Left forelimb (tissue), 1 donor: ENCODE results near the gene TTC8.

Source experiments
- DNase-seq: peaks from one replicate; pipeline ENCODE4 v3.0.0-alpha.2; 2018; ENCODE audit warnings: low spot score

The TTC8 gene

DNA sequence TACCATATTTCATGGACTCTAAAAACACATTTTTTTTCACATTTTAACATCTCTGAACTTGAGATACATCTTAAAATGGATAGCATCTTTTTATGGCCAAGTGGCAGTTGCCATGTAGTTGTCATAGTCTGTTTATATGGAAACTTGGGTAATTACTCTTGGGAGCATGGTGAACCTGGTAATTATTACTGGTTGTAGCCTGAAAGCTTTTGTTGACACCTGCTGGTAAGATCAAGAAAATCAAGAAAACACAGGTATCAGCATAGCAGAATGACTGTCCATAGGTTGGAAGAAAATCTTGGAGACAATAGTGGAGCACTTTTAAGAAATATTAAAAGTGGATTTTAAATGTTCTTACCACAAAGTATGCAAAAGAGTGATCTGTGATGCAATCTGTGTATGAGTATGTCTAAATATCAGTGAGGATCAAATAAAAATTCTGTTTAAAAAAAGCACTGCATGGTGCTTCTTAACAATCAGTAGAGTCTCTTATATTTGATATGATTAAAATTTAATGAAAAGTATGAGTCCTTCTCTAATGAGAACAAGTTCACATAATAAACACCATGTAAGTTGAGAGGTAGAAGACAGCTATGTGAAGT lies 44.2 kb downstream of the TTC8 start:
- DNase-seq = no peak

GRCh38 chr14:88870777-88871176 lies 46.3 kb downstream of the TTC8 start:
- no peak for DNase-seq

DNA sequence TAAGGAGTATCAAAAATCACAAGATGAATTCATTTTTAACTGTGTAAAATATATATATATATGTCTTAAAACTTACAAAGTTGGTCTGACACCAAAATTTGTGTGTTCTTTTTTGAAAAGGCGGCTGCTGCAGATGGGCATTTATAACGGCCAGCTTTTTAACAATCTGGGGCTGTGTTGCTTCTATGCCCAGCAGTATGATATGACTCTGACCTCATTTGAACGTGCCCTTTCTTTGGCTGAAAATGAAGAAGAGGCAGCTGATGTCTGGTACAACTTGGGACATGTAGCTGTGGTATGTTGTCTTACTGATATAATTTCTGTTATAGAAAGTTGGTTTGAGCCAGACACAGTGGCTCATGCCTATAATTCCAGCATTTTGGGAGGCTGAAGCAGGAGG lies 47.0 kb downstream of the TTC8 start:
- no peak for DNase-seq

GRCh38 chr14:88872976-88873375 lies 48.5 kb downstream of the TTC8 start:
- no peak for DNase-seq

DNA sequence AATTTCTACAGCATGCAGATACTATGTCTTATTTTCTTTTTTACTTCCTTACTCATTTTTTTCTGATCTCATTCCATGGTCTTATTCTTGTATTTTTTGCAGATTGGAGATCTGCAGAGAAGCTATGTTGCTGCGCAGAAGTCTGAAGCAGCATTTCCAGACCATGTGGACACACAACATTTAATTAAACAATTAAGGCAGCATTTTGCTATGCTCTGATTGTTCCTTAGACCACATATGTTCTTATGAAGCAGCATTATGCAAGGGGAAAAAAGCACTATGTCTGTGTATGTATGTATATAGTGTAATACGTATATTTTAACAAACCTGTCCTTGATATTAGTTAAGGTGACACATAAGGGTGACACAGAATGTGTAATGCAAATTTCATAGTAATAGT lies 52.7 kb downstream of the TTC8 start:
- DNase-seq = no peak

DNA sequence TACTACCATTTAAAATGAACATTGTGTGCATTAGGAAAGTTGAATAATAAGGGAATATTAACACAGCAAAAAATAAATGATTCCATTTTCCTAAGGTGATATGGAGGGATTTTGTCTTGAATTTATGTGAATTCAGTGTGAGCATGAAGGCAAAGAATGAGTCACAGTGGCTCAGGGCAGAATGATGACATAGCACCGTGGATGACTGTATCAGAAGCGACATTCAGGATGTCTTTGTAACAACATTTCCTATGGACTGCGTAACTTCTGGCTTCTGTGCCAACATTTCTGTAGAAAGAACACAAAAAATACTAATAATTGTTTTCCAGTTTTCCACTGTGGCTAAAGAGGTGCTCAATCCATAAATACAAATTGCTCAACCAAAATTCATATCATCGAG lies 54.6 kb downstream of the TTC8 start:
- DNase-seq = no peak

DNA sequence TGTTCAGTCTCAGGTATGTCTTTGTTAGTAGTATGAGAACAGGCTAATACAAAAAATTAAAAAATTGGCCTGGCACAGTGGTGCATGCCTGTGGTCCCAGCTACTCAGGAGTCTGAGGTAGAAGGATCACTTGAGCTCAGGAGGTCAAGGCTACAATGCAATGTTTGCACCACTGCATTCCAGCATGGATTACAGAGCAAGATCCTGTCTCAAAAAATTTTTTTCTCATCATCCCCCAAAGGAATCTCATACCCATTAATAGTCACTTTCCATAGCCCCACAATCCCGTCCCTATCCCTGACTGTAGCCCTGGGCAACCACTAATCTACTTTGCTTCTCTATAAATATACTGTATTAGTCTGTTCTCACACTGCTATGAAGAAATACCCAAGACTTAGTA lies 57.8 kb downstream of the TTC8 start:
- no peak for DNase-seq

- DNase-seq = no peak
Observed at GRCh38 chr14:88895116-88895515, 70.7 kb downstream of the TTC8 start.

DNA sequence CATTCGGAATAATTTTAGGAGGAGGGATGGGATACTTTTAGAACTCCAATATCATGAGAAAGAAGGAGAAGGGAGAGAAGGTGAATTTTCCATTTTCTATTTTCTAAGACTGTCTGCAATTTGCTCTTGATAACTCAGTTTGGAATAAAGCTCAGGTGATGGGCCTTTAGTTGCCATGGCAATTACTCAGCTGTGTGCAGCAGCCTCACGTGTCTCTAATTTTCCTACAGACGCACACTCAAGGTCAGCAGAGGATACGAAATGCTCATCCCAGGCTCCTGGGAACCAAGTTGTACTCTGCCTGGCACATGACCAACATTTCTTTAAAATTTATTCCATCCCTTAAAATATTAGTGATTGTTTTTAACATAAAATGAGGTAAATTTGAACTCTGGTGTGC lies 76.7 kb downstream of the TTC8 start:
- no peak for DNase-seq

- no peak for DNase-seq
Observed at GRCh38 chr14:88901991-88902390, 77.5 kb downstream of the TTC8 start.

- no peak for DNase-seq
Observed at GRCh38 chr14:88902850-88903249, 78.4 kb downstream of the TTC8 start.

GRCh38 chr14:88904206-88904647 lies 79.8 kb downstream of the TTC8 start:
- DNase-seq = no peak

DNA sequence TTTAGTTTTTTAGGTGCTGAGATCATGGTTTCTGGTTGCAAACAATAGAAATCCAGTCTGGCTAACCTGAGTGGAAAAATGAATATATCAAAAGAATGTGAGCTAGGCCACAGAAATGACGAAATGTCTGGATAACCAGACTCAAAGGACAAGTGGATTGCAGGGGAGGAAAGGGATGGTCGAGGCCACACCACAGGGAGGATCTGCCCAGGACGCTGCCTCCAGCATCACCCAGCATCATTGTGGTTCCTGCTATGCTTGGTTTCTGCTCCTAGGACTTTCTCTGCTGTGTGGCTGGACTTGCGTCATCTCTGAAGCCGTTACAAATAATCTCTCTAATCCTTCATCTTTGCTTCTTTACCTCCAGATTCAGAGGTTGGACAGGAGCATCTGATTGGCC lies 80.4 kb downstream of the TTC8 start:
- no peak for DNase-seq

DNA sequence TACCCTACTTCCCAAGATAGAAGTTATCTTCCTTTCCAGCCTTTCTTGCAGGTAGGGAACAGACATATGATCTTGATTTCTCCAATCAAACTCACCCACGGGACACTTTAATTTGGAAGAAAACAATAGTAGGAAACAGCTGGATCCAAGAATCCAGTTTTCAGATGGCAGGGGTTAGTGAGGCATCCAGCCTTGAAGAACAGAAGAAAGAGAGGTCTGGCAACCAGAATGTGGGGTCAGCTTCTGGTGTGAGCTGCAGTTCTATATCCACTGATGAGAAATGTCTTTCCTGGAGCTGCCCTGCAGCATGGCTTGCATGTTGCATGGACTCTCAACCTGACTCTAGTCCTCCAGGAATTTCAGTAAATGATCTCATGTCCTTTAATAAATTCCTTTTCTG lies 83.8 kb downstream of the TTC8 start:
- DNase-seq = no peak

DNA sequence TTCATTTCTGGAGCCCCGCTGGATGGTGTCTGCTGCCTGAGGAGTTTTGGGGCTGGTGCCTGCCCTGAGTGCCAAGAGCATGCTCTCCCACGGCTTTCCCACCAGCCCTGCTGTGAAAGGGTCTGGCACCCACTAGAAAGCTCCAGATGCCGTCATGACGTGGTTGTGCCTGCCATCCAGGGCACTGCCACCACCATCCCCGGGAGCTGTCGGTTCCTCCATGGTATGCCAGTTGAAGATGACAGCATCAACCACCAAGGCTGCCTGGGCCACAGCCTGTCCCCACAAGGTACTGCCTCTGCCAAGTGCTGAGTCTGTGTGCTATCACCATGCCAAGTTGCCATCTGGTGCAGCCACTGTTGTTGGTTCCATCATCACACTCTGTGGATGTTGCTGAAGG lies 85.9 kb downstream of the TTC8 start:
- DNase-seq = no peak

DNA sequence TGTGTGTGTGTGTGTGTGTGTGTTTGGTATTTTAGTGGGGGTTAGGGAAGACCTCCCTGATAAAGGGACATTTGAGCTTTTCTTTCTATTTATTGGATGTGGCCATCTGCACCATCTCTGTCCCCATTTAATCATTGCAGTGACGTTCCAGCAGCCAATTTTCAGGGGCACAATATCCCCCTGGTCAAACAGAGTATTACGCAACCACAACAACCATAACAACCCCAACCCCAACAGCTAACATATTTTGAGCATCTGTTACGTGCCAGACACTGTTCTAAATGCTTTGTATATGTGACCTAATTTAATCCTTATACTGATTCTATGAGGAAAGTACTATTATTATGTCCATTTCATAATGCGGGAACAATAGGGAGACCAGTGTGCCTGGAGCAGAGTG lies 87.4 kb downstream of the TTC8 start:
- DNase-seq = no peak

GRCh38 chr14:88914956-88915355 lies 90.5 kb downstream of the TTC8 start:
- DNase-seq = no peak

- no peak for DNase-seq
Observed at GRCh38 chr14:88919502-88919901, 95.1 kb downstream of the TTC8 start.
